T-helper 2 cell treated with Interferon-gamma antibody and Interleukin-4, amounts not matched to agents 100 ng/mL and 5 ng/mL, for 36 hours (primary cell): ENCODE data around the gene FGGY. TPM values are rescaled to one million over a fixed set of nuclear protein-coding genes. Genes with fewer than 3 reads are reported as not detected.
"Not testable (repeated sequence)": the region's sequence is repeated elsewhere in the genome, so short reads cannot be mapped to it uniquely, and the experiment has no call there.

Experiments used
- intact Hi-C: fragments of 100-400 bp; cut with micrococcal nuclease; formaldehyde crosslinking; loops from one replicate; pipeline ENCODE4 v1.15.1; 2023
- total RNA-seq: library from RNA; stranded (reverse); gene quantifications from 2 replicates; pipeline ENCODE4 v1.2.3, GENCODE V29; 2022

The FGGY gene
- total RNA-seq, 1 donor from 2014 or later = 10.7 TPM

DNA sequence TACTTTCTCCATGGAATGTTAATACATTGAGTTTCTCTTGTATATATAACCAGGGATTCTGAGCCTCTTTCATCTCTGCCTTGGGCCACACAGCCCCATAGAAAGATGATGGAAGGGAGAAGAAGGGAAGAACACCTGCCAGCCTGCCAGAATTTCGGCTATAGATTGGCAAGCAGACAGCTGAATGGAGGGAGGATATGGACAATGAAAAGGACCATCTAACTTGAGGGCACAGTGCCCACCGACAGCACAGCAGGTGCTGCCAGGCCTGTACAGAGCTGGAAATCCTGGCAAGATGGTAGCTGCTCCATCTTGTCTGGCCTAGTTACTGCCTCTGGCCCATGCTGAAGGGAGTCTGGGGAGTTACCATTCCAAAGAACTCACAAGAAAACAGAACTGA lies 244.3 kb downstream of the FGGY start:
- intact Hi-C loops = no loop called here

DNA sequence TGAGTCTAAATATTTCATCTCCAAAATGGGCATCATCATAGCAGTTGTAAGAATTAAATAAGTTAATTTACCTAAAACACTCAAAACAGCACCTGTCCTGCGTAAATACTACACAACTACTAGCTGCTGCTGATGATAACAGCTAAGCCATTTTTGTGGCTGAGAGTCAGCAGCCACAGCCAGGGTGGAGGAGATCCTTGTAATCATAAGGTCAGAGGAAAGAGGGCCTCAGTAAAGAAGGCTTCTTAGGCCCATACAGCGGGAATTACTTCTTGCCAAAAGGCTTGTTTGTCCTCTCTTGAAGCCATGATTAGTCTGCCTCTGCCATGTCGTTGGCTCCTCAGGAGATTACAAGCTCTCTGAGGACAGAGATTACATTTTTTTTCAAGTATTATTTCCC lies 245.0 kb downstream of the FGGY start:
- intact Hi-C loops = no loop called here

GRCh38 chr1:59543211-59543668 lies 246.3 kb downstream of the FGGY start:
- intact Hi-C loops = no loop called here

DNA sequence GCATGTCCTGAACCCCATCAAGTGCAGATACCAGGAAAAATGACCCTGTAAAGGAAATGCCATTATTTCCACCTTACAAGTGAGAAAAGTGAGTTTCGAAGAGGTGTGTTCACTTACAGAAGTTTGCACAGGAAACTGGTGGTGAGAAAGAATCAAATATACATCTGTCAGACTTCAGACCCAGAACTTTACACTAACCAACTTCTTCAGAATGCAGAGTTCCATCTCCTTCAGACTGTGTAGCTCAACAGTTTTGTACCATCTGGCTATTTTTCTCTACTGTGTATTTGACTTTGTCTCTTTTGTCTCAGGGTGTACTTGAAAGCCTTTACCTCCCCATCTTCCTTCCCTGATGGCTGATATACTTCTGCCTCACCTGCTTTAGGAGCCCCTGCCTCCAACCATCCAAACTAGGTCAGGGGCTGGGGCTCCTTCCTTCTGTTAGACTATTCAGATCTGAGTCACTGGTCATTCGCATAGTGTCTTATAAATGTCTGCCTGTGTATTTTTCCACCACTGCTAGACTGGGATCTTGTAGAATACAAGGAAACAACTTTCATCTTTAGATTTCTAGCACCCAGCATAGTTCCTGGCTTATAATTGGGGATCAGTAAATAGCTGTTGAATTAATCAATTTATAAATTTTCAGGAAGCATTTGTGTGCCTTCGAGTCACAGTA lies 247.9 kb downstream of the FGGY start:
- intact Hi-C loops = no loop called here

DNA sequence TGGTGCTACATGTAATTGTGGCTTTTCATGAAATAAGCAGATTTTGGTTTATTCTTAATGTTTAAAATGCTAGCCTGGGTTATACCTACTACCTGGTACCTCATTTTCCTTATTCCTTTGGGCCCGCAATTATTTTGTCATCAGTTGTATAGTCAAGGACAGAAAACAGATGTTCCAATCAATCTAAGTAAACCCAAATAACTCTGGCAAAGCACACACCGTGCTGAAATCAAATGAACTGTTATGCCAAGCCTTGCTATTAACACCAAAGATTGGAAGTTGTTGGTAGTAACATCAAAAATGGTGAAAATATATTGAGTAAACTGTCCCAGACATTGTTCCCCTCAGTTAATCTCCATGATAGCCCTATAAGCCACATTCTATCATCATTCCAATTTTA lies 248.9 kb downstream of the FGGY start:
- intact Hi-C loops = no loop called here

DNA sequence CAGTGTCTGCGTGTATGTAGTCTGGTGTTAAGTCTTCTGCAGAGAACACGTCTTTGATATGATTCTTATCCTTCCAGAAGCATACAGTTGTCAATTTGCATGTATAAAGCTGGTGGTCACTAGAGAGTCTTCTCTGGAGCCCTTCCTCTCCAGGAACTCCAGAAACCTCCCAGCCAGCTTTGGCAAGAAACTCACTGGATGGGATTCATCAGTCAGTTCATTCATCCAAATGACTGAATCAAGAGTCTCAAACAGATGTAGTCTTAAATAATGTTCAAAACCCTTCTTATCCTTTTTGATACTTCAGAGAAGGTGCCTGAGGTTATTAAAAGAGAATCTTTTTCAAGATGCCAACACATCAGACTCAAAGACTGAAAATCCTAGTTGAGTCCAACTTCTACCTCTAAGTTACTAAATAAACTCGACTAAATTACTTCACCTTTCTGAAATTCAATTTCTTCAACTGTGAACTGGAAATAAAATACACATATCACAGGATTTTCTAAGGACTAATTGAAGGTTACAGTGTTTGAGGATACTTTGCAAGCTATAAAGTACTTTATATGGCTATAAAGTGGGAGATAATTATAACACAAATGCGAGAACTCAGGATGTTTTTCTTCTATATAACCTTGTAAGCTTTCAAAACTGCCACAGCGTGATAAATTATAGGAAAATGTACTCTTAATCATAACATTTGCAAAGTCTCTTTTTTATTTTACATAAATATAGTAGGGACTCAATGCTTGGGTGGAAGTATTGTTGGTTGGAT lies 252.4 kb downstream of the FGGY start:
- intact Hi-C loops = no loop called here

- intact Hi-C loops = no loop called here
Measured at GRCh38 chr1:59549903-59550302, 253.0 kb downstream of the FGGY start.

DNA sequence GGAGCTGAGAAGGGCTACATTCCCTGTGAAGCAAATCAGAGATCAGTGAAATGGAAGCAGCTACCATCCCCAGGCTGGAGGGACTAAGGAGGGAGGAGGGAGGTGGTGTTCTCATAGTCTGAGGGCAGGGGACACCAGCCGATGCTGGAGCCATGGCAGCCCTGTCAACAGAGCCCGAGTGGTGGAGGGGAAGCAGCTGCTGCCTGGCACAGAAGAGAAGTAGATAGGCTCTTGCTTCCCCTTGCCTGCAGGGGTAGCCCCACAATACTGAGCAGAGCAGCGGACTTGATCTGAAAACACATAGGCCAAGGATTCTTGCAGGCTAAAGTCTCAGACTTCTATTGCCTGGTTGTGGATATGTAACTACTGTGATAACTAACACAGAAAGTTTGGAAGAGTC lies 255.1 kb downstream of the FGGY start:
- intact Hi-C loops = no loop called here

- intact Hi-C loops = no loop called here
Measured at GRCh38 chr1:59553371-59553770, 256.5 kb downstream of the FGGY start.

DNA sequence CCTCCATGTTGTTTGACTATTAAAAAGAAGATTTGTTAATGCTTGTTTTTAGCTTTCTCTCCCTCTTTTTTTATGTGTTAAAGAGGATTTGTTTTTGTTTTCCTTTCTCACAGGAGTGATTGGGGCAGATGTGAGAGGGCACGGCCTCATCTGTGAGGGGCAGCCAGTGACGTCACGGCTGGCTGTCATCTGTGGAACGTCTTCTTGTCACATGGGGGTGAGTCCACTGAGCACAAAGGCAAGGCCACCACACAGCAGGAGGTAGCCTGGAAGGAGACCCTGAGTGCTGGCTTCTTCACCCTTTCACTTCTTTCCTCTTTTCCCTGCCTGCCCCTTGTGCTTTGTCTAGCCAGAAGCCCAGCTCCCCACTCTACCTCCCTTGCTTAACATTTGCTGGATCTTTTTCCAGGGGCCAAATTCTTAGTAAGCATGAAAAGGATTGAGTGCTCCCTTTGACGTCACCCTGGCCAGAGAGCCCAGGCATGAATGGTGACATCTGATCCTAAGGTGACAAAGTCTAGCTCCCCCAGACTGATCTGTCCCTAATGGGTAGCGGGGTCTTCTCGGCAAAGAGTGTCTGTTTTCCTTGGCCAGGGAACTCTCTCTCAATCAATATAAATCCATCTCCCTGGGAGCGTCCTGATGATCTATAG lies 257.2 kb downstream of the FGGY start:
- intact Hi-C loops = no loop called here

- intact Hi-C loops = no loop called here
Measured at GRCh38 chr1:59554752-59555151, 257.9 kb downstream of the FGGY start.

DNA sequence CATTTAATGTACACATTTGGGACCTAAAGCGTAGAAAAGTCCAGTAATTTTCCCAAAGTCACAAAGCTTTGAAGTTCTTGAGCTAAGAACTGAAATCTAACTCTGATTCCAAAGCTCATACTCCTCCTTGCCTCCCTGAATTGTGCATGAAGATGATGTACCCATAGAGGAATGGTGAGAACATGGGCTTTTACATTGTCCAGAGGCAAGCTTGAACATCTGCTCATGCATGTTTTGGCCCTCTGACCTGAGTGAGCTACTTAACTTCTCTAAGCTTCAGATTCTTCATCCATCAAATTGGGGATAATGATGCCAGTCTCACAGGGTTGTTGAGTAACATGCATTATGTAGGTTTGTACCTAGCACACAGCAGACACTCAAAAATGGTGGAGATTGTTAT lies 259.5 kb downstream of the FGGY start:
- intact Hi-C loops = no loop called here

GRCh38 chr1:59556802-59557548 lies 260.1 kb downstream of the FGGY start:
- intact Hi-C loops = no loop called here

DNA sequence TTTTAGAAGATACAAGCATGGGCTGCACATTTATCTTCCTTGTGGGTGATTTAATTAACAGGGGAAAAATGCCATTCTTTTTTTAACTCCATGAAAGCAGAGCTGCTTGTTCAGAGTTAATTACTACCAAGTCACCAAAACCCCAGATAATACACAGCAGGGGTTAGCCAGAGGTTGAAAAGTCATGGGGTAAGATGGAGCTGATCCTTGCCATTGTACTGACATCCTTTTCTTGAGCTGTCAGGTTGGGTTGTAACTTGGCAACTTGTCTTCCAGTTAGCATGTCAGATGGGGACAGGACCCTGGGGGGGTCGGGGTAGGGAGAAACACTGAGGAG lies 260.6 kb downstream of the FGGY start:
- intact Hi-C loops = no loop called here

DNA sequence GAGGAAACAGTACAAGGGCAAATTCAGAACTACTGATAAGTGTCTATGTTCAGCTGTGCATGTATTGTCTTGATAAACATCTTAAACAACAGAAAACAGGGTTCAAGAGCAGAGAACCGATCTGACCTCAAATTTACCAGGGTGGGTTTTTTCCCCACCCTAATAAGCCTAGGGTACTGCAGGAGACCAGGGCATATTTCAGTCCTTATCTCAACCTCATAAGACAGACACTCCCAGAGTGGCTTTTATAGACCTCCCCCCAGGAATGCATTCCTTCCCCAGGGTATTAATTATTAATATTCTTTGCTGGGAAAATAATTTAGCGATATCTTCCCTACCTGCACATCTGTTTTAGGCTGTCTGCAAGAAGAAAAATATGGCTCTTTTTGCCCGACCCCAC lies 261.7 kb downstream of the FGGY start:
- intact Hi-C loops = not testable (repeated sequence)

DNA sequence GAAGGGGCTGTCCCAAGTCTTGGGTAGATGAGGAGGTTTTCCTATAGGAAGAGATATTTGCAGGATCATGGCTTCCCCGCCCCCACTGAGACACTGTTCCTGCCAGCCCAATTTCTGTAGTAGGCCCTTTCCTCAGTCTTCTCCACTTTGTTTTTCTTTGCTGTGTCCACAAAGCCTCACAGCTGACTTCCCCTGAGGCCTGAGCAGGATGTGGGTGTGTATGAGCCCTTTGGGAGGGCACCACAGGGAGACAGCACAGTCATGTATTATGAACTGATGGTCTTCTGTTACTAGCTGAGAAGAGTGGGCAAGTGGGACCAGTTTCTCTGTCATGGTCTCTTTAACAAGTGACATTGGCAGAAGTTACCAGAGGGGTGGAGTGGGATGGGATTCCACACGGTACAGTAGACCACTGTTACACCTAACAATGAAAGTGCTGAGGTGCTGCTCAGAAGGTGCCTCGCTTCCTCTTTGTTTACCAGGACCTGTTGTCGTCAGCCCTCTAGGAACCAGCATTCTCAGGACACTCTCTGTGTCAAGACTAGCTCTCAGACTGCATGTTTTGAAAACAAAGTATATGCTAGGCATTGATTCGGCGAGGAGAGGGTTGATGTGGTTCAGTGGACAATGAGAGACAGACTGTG lies 264.0 kb downstream of the FGGY start:
- intact Hi-C loops = no loop called here

DNA sequence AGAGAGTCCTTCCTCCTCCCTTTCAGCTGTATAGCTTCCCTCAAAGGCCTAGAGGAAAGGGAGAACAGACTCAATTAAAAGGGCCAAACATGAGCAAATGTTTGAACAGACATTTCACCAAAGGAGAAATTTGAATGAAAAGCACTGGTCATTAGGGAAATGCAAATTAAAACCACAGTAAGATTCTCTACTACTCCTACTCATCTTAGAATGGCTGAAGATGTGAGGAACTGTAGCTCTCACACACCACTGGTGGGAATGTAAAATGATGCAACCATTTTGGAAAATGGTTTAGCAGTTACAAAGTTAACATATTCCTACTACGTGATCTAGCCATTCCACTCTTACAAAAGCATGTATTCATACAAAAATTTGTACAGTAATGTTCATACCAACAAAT lies 264.9 kb downstream of the FGGY start:
- intact Hi-C loops = no loop called here

DNA sequence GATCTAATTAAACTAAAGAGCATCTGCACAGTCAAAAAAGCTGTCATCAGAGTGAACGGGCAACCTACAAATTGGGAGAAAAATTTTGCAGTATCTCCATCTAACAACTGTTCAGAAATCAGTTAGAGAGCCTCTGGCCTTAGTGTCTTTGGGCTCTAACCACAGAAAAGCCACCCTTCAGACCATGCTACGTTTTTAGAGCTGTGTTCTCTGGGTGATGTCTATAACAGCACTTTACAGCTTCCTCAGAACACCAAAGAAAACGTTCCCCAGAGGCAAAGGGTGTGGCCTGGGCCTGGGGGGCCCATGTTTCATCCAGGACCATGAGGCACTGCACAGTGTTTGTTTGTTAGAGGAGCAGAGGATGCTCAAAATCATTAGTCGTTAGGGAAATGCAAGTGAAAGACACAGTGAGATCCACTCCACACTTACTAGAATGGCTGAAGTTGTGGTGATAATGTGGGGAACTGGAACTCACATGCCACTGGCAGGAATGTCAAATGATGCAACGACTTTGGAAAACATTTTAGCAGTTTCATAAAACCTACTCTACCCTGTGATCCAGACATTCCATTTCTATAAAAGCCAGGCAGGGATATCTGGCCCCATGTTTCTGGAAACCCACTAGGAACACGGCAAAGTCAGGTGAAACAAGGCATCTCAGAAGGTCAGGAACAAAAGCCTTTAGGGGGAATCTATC lies 267.4 kb downstream of the FGGY start:
- intact Hi-C loops = no loop called here

DNA sequence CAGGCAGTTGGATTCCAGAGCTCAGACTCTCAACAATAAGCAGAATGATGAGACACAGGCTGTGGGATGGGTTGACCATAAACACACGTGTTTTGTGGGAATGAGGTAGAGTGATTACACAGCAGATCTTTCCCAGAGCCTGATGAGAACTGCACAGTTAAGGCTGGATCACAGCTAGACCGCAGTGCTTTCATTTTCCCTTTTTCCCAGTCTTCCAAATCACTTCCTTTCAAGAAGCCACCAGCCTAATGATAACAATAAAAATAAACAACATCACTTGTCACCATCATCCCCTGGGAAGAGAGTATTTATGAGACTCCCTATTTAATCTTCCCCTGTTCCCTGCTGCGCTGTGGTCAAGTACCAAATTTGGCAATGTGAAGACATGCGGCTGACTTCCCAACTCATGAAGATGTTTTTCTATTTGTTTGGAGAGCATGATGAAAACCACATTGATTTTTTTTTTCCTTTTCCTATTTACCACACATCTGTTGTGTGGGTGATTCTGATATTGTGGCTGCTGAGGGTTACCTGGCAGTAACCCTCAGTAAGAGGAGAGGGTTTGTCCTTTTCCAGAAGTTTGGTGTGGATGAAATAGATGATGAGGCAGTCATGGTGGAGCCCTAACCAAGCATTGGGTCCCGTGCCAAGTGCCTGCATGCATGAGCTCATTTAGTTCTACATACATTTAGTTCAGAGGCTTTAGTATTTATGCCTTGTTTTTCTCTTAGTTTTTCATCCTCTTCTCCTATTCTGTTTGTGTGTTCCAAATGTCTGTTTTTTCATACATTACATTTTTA lies 268.9 kb downstream of the FGGY start:
- intact Hi-C loops = no loop called here
